Measurements from ENCODE around the gene DPH2.

DNA sequence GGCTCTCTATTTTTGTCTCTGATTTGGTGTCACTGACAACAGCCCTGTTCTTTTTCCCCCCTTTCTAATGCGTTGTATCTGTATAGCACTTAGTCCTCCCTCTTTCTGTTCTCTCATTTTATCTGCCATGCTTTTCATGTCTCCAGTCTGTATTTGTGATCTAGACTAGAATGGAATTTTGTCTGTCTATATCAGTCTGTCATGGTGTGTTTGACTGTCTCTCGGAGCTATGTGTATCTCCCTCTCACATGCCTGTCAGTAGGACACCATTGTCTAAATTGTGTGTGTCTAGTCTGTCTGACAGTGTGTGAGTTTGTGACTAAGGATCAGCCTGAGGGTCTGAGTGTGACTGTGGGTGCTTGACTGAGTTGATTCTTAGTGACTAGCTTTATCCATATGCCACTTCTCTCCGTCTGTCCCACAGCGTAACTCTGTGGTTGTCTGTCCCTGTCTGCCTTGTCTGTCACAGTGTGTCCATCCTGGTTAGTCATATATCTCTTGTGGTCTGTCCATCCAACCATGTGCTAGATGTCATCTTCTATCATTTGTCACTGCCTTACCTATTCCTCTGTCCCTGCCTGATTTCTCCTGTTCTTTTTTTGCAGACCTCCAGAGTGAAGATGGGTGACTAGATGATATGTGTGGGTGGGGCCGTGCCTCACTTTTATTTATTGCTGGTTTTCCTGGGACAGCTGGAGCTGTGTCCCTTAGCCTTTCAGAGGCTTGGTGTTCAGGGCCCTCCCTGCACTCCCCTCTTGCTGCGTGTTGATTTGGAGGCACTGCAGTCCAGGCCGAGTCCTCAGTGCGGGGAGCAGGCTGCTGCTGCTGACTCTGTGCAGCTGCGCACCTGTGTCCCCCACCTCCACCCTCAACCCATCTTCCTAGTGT is 7.8 kb downstream of the DPH2 start:
- TF ChIP-seq, protein P1, sequence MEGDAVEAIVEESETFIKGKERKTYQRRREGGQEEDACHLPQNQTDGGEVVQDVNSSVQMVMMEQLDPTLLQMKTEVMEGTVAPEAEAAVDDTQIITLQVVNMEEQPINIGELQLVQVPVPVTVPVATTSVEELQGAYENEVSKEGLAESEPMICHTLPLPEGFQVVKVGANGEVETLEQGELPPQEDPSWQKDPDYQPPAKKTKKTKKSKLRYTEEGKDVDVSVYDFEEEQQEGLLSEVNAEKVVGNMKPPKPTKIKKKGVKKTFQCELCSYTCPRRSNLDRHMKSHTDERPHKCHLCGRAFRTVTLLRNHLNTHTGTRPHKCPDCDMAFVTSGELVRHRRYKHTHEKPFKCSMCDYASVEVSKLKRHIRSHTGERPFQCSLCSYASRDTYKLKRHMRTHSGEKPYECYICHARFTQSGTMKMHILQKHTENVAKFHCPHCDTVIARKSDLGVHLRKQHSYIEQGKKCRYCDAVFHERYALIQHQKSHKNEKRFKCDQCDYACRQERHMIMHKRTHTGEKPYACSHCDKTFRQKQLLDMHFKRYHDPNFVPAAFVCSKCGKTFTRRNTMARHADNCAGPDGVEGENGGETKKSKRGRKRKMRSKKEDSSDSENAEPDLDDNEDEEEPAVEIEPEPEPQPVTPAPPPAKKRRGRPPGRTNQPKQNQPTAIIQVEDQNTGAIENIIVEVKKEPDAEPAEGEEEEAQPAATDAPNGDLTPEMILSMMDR (conservative IDR thresholded peaks at IDR 0.05): no peak
- TF ChIP-seq ZFX (IDR thresholded peaks at IDR 0.05): no peak
